ENCODE results near the gene CYTIP. TPM values are rescaled to one million over a fixed set of nuclear protein-coding genes. Genes with fewer than 3 reads are reported as not detected.

Gene CYTIP
- total and polyA plus RNA-seq, 4 donors, result 1.6 to 5.5 (median 2.1) TPM

DNA sequence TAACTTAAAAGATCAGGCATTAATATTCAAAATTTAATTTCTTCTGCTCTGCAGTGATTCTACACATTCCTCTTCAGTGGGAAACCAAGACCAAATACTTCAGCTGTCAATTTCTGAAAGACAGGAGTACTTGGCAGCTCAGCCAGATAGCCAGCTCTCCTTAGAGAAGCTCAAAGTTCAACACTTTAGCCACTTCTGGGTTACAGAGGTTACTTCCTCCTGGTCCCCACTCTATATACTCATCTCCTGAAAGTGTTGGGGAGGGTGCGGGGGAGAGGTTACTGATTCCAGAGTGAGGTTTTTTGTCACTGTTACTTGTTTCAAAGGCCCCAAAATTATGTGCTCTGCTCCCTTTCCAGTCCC is 4.1 kb downstream of the CYTIP start:
- DNase-seq (ENCODE audit: low spot score), result no peak
- peak overlapping the region; percentile 36 to 80 for H3K27ac ChIP-seq (ENCODE audit: low read depth in 1 of 2, low read length in 2 of 2)
- H3K4me3 ChIP-seq (ENCODE audit: low read depth in 1 of 3, low read length in 3 of 3), result peak overlapping the region in 1 of 3 donors; percentile 18
- no peaks in the 10 kb centered on the region for H3K27me3 ChIP-seq (ENCODE audit: control insufficient read depth in 4 of 4, insufficient read depth in 4 of 4, low read length in 3 of 4)
- WGBS, result 71% methylated on average over 1 of the region's 1 CpG
- peak overlapping the region in 1 of 2 donors; percentile 4 for H3K9ac ChIP-seq (ENCODE audit: low read depth in 1 of 2, low read length in 2 of 2)
- H3K4me1 ChIP-seq (ENCODE audit: control insufficient read depth in 4 of 4, insufficient read depth in 4 of 4, low read length in 3 of 4), result peaks cover 0 to 3% (median 0%) of the 10 kb centered on the region in 4 donors
- no peaks in the 10 kb centered on the region for H3K9me3 ChIP-seq (ENCODE audit: control insufficient read depth in 4 of 4, low read length in 3 of 4)
- TF ChIP-seq RAD21 (IDR thresholded peaks at IDR 0.05), result no peak
- no peak for TF ChIP-seq FOXA2 (IDR thresholded peaks at IDR 0.05)
- no peak for TF ChIP-seq NR2F2 (IDR thresholded peaks at IDR 0.05)
- TF ChIP-seq YY1 (IDR thresholded peaks at IDR 0.05), result no peak
- TF ChIP-seq JUND (IDR thresholded peaks at IDR 0.05), result no peak
- TF ChIP-seq, protein P1, sequence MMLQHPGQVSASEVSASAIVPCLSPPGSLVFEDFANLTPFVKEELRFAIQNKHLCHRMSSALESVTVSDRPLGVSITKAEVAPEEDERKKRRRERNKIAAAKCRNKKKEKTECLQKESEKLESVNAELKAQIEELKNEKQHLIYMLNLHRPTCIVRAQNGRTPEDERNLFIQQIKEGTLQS (IDR thresholded peaks at IDR 0.05), result no peak
- TF ChIP-seq FOXA1 (IDR thresholded peaks at IDR 0.05), result no peak
- no peak for TF ChIP-seq HNF4G (IDR thresholded peaks at IDR 0.05)
- no peak for TF ChIP-seq EGR1 (IDR thresholded peaks at IDR 0.05; ENCODE audit: low read depth in 2 of 2)
- TF ChIP-seq SP1 (IDR thresholded peaks at IDR 0.05), result no peak
- TF ChIP-seq GABPA (IDR thresholded peaks at IDR 0.05 in 1 of 2, conservative IDR thresholded peaks at IDR 0.05 in 1 of 2), result no peak
- TF ChIP-seq MAX (IDR thresholded peaks at IDR 0.05), result no peak
- TF ChIP-seq RXRA (IDR thresholded peaks at IDR 0.05), result no peak
- no peak for TF ChIP-seq TAF1 (conservative IDR thresholded peaks at IDR 0.05)
- no peak for TF ChIP-seq HNF4A (conservative IDR thresholded peaks at IDR 0.05)
- H3K36me3 ChIP-seq (ENCODE audit: control insufficient read depth in 4 of 4, insufficient read depth in 3 of 4, low read depth in 1 of 4, low read length in 3 of 4), result no peaks in the 10 kb centered on the region

GRCh38 chr2:157438863-157439823 is 4.7 kb downstream of the CYTIP start:
- H3K36me3 ChIP-seq (ENCODE audit: control insufficient read depth in 4 of 4, insufficient read depth in 3 of 4, low read depth in 1 of 4, low read length in 3 of 4), result no peaks in the 10 kb centered on the region
- H3K27ac ChIP-seq (ENCODE audit: low read depth in 1 of 2, low read length in 2 of 2), result peak overlapping the region; percentile 7 to 36
- DNase-seq (ENCODE audit: low spot score), result no peak
- no peak overlapping the region for H3K4me3 ChIP-seq (ENCODE audit: low read depth in 1 of 3, low read length in 3 of 3)
- peak overlapping the region in 1 of 2 donors; percentile 4 for H3K9ac ChIP-seq (ENCODE audit: low read depth in 1 of 2, low read length in 2 of 2)
- WGBS, result 60% methylated on average over 12 of the region's 12 CpGs
- no peaks in the 10 kb centered on the region for H3K27me3 ChIP-seq (ENCODE audit: control insufficient read depth in 4 of 4, insufficient read depth in 4 of 4, low read length in 3 of 4)
- H3K9me3 ChIP-seq (ENCODE audit: control insufficient read depth in 4 of 4, low read length in 3 of 4), result no peaks in the 10 kb centered on the region
- TF ChIP-seq YY1 (IDR thresholded peaks at IDR 0.05), result no peak
- TF ChIP-seq EGR1 (IDR thresholded peaks at IDR 0.05; ENCODE audit: low read depth in 2 of 2), result no peak
- TF ChIP-seq ZBTB33 (IDR thresholded peaks at IDR 0.05), result no peak
- TF ChIP-seq RAD21 (IDR thresholded peaks at IDR 0.05), result no peak
- no peak for TF ChIP-seq TAF1 (conservative IDR thresholded peaks at IDR 0.05)
- TF ChIP-seq, protein P1 (IDR thresholded peaks at IDR 0.05), result no peak
- TF ChIP-seq NR2F2 (IDR thresholded peaks at IDR 0.05), result no peak
- TF ChIP-seq MAX (IDR thresholded peaks at IDR 0.05), result no peak
- no peak for TF ChIP-seq RXRA (IDR thresholded peaks at IDR 0.05)
- no peak for TF ChIP-seq SP1 (IDR thresholded peaks at IDR 0.05)
- no peak for TF ChIP-seq JUND (IDR thresholded peaks at IDR 0.05)
- TF ChIP-seq, protein P2, sequence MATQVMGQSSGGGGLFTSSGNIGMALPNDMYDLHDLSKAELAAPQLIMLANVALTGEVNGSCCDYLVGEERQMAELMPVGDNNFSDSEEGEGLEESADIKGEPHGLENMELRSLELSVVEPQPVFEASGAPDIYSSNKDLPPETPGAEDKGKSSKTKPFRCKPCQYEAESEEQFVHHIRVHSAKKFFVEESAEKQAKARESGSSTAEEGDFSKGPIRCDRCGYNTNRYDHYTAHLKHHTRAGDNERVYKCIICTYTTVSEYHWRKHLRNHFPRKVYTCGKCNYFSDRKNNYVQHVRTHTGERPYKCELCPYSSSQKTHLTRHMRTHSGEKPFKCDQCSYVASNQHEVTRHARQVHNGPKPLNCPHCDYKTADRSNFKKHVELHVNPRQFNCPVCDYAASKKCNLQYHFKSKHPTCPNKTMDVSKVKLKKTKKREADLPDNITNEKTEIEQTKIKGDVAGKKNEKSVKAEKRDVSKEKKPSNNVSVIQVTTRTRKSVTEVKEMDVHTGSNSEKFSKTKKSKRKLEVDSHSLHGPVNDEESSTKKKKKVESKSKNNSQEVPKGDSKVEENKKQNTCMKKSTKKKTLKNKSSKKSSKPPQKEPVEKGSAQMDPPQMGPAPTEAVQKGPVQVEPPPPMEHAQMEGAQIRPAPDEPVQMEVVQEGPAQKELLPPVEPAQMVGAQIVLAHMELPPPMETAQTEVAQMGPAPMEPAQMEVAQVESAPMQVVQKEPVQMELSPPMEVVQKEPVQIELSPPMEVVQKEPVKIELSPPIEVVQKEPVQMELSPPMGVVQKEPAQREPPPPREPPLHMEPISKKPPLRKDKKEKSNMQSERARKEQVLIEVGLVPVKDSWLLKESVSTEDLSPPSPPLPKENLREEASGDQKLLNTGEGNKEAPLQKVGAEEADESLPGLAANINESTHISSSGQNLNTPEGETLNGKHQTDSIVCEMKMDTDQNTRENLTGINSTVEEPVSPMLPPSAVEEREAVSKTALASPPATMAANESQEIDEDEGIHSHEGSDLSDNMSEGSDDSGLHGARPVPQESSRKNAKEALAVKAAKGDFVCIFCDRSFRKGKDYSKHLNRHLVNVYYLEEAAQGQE (IDR thresholded peaks at IDR 0.05), result no peak
- no peak for TF ChIP-seq HNF4A (conservative IDR thresholded peaks at IDR 0.05)
- TF ChIP-seq GABPA (IDR thresholded peaks at IDR 0.05 in 1 of 2, conservative IDR thresholded peaks at IDR 0.05 in 1 of 2), result no peak
- no peak for TF ChIP-seq CTCF (IDR thresholded peaks at IDR 0.05; ENCODE audit: low read depth, low read length, missing input control)
- H3K4me1 ChIP-seq (ENCODE audit: control insufficient read depth in 4 of 4, insufficient read depth in 4 of 4, low read length in 3 of 4), result no peaks in the 10 kb centered on the region

Measured in liver (tissue), 9 donors.